GM12872 (cell line): ENCODE results near the gene AP3D1.
A peak's percentile ranks its signal among the peaks of the same experiment; 100 is the strongest.

ENCODE experiments used
- CTCF ChIP-seq: IDR thresholded peaks from 3 replicates; pipeline ENCODE4 v1.5.1; 2011; ENCODE audit warnings: low read depth, mild to moderate bottlenecking, low read length, moderate library complexity; ENCODE audit not compliant: insufficient read depth

The AP3D1 gene

GRCh38 chr19:2097203-2097885, 54.0 kb downstream of the AP3D1 start:
- TF ChIP-seq CTCF = no peak

- TF ChIP-seq CTCF = peak; percentile 63
Observed at GRCh38 chr19:2096480-2097202, 54.7 kb downstream of the AP3D1 start, which contains the start of gene IZUMO4. Gene IZUMO4, plus strand, starts transcription at chr19:2096915. Its CDS starts 31 bp downstream, at chr19:2096946.

DNA sequence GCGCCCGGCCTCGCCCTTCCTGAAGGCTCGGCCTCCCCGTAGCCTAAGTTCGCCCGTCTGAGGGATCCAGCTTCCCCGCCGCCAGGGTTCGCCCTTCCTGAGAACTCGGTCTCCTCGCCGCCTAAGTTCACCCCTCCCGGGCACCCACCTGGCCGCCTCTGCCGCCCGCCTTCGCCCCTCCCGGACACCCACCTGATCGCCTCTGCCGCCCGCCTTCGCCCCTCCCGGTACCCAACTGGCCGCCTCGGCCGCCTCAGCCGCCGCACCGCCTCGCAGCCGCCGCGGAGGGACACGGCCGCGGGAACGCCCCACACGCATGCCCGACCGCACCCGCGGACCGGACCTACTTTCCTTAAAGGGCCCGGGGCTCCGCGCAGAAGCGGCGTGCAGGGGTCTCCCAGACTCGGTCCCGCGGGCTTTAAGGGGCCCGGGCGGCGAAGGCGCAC, 55.3 kb downstream of the AP3D1 start, which contains the start of gene MOB3A:
Gene MOB3A, minus strand, starts transcription at position 293 of the 446 bp plus-strand sequence. CDS start 17,766 bp downstream, outside the sequence.
- TF ChIP-seq CTCF = peak; percentile 48; the same call in 2 of the 3 replicates

DNA sequence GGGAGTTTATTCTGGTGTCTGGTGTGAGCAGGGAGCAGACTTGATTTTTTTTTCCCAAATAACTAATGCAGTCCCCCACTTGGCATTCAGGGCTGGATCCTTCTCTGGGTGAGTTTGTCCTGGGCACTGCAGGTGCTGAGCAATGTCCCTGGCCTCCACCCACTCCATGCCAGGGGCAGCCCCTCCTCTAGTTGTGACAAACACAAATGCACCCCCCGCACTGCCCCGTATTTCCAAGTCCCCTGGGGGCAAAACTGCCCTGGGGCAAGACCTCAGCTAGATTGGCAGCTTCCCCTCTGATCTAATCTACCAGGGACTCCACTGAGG, 61.7 kb downstream of the AP3D1 start:
- TF ChIP-seq CTCF = no peak

DNA sequence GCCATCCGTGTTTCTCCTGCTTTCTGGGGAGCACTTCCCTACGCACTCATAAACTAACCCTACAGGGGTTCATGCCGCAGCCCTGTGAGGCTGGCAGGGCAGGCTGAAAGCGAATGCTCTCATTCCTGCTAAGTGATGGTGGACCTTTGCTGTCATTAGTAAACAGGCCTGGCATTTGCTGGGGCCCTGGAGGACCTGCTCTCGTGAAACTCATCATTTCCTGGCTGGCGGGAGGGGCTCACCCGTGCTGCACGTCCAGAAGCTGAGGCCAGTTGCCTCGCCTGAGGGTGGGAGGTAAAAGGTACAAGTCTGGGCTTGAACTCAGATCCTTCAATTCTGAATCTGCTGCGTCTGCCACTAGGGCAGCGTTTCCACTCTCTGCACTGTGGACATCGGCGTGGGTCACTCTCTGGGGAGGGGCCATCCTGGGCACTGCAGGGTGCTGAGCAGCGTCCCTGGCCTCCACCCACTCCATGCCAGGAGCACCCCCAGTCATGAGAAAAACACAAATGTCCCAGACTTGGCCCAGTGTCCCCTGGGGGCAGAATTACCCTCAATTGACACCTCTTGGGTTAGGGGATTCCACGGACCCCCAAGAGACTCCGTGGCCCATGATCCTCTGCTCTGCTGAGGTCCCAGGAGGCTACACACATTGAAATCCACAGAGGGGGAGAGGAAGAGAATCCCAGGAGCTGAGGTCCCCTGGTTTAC, 62.2 kb downstream of the AP3D1 start:
- TF ChIP-seq CTCF = peak; percentile 25; the same call in 2 of the 3 replicates

- peak; percentile 61 for TF ChIP-seq CTCF
Observed at GRCh38 chr19:2087621-2088100, 63.7 kb downstream of the AP3D1 start.

DNA sequence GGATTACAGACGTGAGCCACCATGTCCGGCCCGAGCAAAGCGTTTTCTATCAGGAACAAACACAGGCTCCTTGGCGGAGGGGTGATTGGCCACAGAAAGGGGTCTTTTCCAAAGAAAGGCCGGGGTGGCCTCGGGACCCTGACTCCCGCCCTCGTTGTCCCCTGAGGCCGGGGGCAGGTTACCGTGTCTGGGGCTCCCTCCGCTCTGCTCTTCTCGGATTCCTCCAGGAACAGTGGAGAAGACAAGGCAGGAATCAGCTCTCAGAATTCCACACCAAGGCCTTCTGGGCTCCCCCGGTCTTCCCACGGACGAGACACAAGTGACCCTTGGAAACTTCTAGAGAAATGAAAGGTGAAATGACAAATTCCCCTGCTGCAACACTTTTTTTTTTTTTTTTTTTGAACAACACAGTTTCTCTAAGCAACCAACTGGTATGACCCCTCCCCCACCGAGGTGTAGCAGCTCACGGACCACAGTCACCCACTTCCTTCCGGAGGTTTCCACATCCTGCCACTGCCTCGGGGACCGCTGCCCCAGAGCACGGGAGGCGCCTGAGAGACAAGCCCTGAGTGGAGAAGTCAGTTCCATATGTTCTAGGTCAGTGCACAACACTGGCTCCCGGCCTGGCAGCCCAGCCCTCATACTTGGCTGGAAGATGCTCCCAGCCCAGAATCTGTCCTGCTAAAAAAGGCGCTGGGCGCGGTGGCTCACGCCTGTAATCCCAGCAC, 66.2 kb downstream of the AP3D1 start:
- TF ChIP-seq CTCF = no peak
